Measurements from ENCODE around the gene ELAVL4.

ELAVL4 gene

GRCh38 chr1:50180367-50180766 is 71.6 kb downstream of the ELAVL4 start:
- DNase-seq, result no peak

- no peak for DNase-seq
Measured at GRCh38 chr1:50181027-50181663, 72.4 kb downstream of the ELAVL4 start.

- peak; percentile 92 for DNase-seq
Measured at GRCh38 chr1:50183378-50184133, 74.8 kb downstream of the ELAVL4 start.

GRCh38 chr1:50189369-50189768 is 80.6 kb downstream of the ELAVL4 start:
- no peak for DNase-seq

- DNase-seq, result no peak
Measured at GRCh38 chr1:50193002-50193401, 84.3 kb downstream of the ELAVL4 start.

GRCh38 chr1:50195205-50195604 is 86.5 kb downstream of the ELAVL4 start:
- DNase-seq, result no peak

- DNase-seq, result no peak
Measured at GRCh38 chr1:50196081-50196480, 87.4 kb downstream of the ELAVL4 start.

- no peak for DNase-seq
Measured at GRCh38 chr1:50197216-50197615, 88.5 kb downstream of the ELAVL4 start.

GRCh38 chr1:50208315-50208714 is 99.6 kb downstream of the ELAVL4 start:
- no peak for DNase-seq

- no peak for DNase-seq
Measured at GRCh38 chr1:50208756-50209155, 100.0 kb downstream of the ELAVL4 start.

- no peak for DNase-seq
Measured at GRCh38 chr1:50209749-50210148, 101.0 kb downstream of the ELAVL4 start.

GRCh38 chr1:50213505-50213904 is 104.8 kb downstream of the ELAVL4 start:
- DNase-seq, result no peak

GRCh38 chr1:50214717-50215116 is 106.0 kb downstream of the ELAVL4 start:
- DNase-seq, result no peak

- no peak for DNase-seq
Measured at GRCh38 chr1:50218344-50219120, 109.8 kb downstream of the ELAVL4 start.

GRCh38 chr1:50228871-50229384 is 120.2 kb downstream of the ELAVL4 start:
- DNase-seq, result no peak

GRCh38 chr1:50231209-50231608 is 122.5 kb downstream of the ELAVL4 start:
- no peak for DNase-seq

GRCh38 chr1:50232336-50232735 is 123.6 kb downstream of the ELAVL4 start:
- DNase-seq, result peak; percentile 15

GRCh38 chr1:50236656-50237055 is 127.9 kb downstream of the ELAVL4 start:
- no peak for DNase-seq

- peak; percentile 93 for DNase-seq
Measured at GRCh38 chr1:50237056-50237455, 128.3 kb downstream of the ELAVL4 start.

GRCh38 chr1:50243939-50244338 is 135.2 kb downstream of the ELAVL4 start:
- no peak for DNase-seq

GRCh38 chr1:50246869-50247268 is 138.1 kb downstream of the ELAVL4 start:
- DNase-seq, result no peak

GRCh38 chr1:50251702-50252101 is 143.0 kb downstream of the ELAVL4 start:
- peak; percentile 52 for DNase-seq

- DNase-seq, result no peak
Measured at GRCh38 chr1:50252196-50252595, 143.5 kb downstream of the ELAVL4 start.
